ENCODE results near the gene HHIPL1.

The HHIPL1 gene

GRCh38 chr14:99654235-99654985, 9.5 kb downstream of the HHIPL1 start:
- Histone ChIP-seq H3K4me1 (ENCODE audit: insufficient read depth, low read length, poor library complexity, severe bottlenecking) (no peaks in the 10 kb centered on the region), H2AFZ (ENCODE audit: low read length) (no peak overlapping the region), H3K27me3 (ENCODE audit: insufficient read depth, low read length, poor library complexity, severe bottlenecking) (no peaks in the 10 kb centered on the region), H3K36me3 (ENCODE audit: insufficient read depth, low read length) (no peaks in the 10 kb centered on the region), H3K9me2 (replicated peaks; ENCODE audit: low read depth, low read length) (no peaks in the 10 kb centered on the region), H3K79me2 (ENCODE audit: insufficient read depth, low read length) (no peaks in the 10 kb centered on the region), H3K4me3 (ENCODE audit: low read length, poor library complexity, severe bottlenecking) (no peak overlapping the region), H3F3A (ENCODE audit: low read depth) (no peaks in the 10 kb centered on the region), H3K9ac (ENCODE audit: low read depth, low read length, poor library complexity, severe bottlenecking) (no peak overlapping the region), H4K20me1 (ENCODE audit: insufficient read depth, low read length, poor library complexity, severe bottlenecking) (no peaks in the 10 kb centered on the region), H3K4me2 (ENCODE audit: low read depth, low read length, poor library complexity, severe bottlenecking) (no peak overlapping the region), H3K9me3 (ENCODE audit: insufficient read depth, low read depth, low read length) (no peaks in the 10 kb centered on the region)
- TF ChIP-seq CTCF (conservative IDR thresholded peaks at IDR 0.05; ENCODE audit: low read length) (no peak), EZH2phosphoT487 (IDR thresholded peaks at IDR 0.05; ENCODE audit: borderline replicate concordance) (no peak)

- Histone ChIP-seq H3K4me3 (ENCODE audit: low read length, poor library complexity, severe bottlenecking) (no peak overlapping the region), H3K4me2 (ENCODE audit: low read depth, low read length, poor library complexity, severe bottlenecking) (no peak overlapping the region), H3F3A (ENCODE audit: low read depth) (no peaks in the 10 kb centered on the region), H2AFZ (ENCODE audit: low read length) (no peak overlapping the region), H3K9me3 (ENCODE audit: insufficient read depth, low read depth, low read length) (no peaks in the 10 kb centered on the region), H3K27me3 (ENCODE audit: insufficient read depth, low read length, poor library complexity, severe bottlenecking) (no peaks in the 10 kb centered on the region), H3K4me1 (ENCODE audit: insufficient read depth, low read length, poor library complexity, severe bottlenecking) (no peaks in the 10 kb centered on the region), H3K9ac (ENCODE audit: low read depth, low read length, poor library complexity, severe bottlenecking) (no peak overlapping the region), H3K36me3 (ENCODE audit: insufficient read depth, low read length) (no peaks in the 10 kb centered on the region), H4K20me1 (ENCODE audit: insufficient read depth, low read length, poor library complexity, severe bottlenecking) (no peaks in the 10 kb centered on the region), H3K79me2 (ENCODE audit: insufficient read depth, low read length) (no peaks in the 10 kb centered on the region), H3K9me2 (replicated peaks; ENCODE audit: low read depth, low read length) (no peaks in the 10 kb centered on the region)
- TF ChIP-seq EZH2phosphoT487 (IDR thresholded peaks at IDR 0.05; ENCODE audit: borderline replicate concordance) (no peak), CTCF (conservative IDR thresholded peaks at IDR 0.05; ENCODE audit: low read length) (no peak)
Measured at GRCh38 chr14:99655521-99655920, 10.6 kb downstream of the HHIPL1 start.

- no peaks in the 10 kb centered on the region for H3K9me3 ChIP-seq (ENCODE audit: insufficient read depth, low read depth, low read length)
- H3K79me2 ChIP-seq (ENCODE audit: insufficient read depth, low read length) = no peaks in the 10 kb centered on the region
- no peaks in the 10 kb centered on the region for H3K4me1 ChIP-seq (ENCODE audit: insufficient read depth, low read length, poor library complexity, severe bottlenecking)
- TF ChIP-seq CTCF (conservative IDR thresholded peaks at IDR 0.05; ENCODE audit: low read length) (no peak), EZH2phosphoT487 (IDR thresholded peaks at IDR 0.05; ENCODE audit: borderline replicate concordance) (no peak)
- H3K36me3 ChIP-seq (ENCODE audit: insufficient read depth, low read length) = no peaks in the 10 kb centered on the region
- no peak overlapping the region for H3K9ac ChIP-seq (ENCODE audit: low read depth, low read length, poor library complexity, severe bottlenecking)
- H3F3A ChIP-seq (ENCODE audit: low read depth) = no peaks in the 10 kb centered on the region
- H3K9me2 ChIP-seq (replicated peaks; ENCODE audit: low read depth, low read length) = no peaks in the 10 kb centered on the region
- no peaks in the 10 kb centered on the region for H3K27me3 ChIP-seq (ENCODE audit: insufficient read depth, low read length, poor library complexity, severe bottlenecking)
- no peak overlapping the region for H3K4me2 ChIP-seq (ENCODE audit: low read depth, low read length, poor library complexity, severe bottlenecking)
- H3K4me3 ChIP-seq (ENCODE audit: low read length, poor library complexity, severe bottlenecking) = no peak overlapping the region
- H2AFZ ChIP-seq (ENCODE audit: low read length) = no peak overlapping the region
- no peaks in the 10 kb centered on the region for H4K20me1 ChIP-seq (ENCODE audit: insufficient read depth, low read length, poor library complexity, severe bottlenecking)
Measured at GRCh38 chr14:99656171-99656570, 11.2 kb downstream of the HHIPL1 start.

Data from Loucy (cell line).